ENCODE results near the gene LCN12. TPM values are rescaled to one million over a fixed set of nuclear protein-coding genes. Genes with fewer than 3 reads are reported as not detected.
A peak's percentile ranks its signal among the peaks of the same experiment; 100 is the strongest.

LCN12 gene
- total RNA-seq, 2 experiments from 2014 or later, result 0.68 to 1.2 TPM

GRCh38 chr9:136991993-136992818 lies 40.1 kb downstream of the LCN12 start, which contains the start of gene PAXX:
TSS of gene PAXX (plus strand) at chr9:136992422. CDS start at chr9:136992444, 22 bp downstream.
- H3K27me3 Mint-ChIP-seq, result peaks cover 9% of the 10 kb centered on the region
- CTCF ChIA-PET, result interaction anchor here (0.7 to 4.7 kb wide), 20 partner anchors 9 to 204 kb away, joined by 3 to 32 read pairs (median 5); partner anchors contain the start of genes ABCA2, AJM1, FBXW5 and LCNL1
- H3K36me3 Mint-ChIP-seq, result peaks cover 2% of the 10 kb centered on the region
- peak within 1 kb of the TSS; percentile 82 for H3K27ac Mint-ChIP-seq
- H3K4me3 Mint-ChIP-seq, result peak within 1 kb of the TSS; percentile 84
- H3K4me1 Mint-ChIP-seq, result peaks cover 32% of the 10 kb centered on the region
- H3K9me3 Mint-ChIP-seq (ENCODE audit: low read depth), result no peaks in the 10 kb centered on the region
- ATAC-seq (peak; percentile 88), DNase-seq (peak; percentile 96)

DNA sequence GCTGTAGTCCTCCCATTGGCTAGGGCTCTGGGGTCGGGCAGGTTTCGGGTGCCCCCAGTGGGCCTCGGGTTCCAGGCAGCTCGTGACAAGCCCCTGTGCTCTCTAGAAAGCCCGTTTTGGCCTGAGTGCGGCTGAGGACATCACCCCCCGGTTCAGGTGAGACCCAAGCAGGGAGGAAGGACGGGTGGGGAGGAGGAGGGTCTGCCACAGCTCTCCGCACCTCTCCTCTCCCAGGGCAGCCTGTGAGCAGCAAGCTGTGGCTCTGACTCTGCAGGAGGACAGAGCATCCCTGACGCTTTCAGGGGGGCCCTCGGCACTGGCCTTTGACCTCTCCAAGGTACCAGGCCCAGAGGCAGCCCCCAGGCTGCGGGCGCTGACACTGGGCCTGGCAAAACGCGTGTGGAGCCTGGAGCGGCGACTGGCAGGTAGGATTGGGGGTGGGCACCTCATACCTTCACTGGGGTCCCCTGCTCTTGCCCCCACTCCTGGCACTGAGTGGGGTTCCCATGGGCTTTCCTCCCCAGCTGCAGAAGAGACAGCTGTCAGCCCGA lies 40.8 kb downstream of the LCN12 start:
- Mint-ChIP-seq H3K27me3 (peaks cover 3% of the 10 kb centered on the region), H3K36me3 (peaks cover 2% of the 10 kb centered on the region), H3K4me1 (peaks cover 39% of the 10 kb centered on the region), H3K4me3 (peak overlapping the region; percentile 84), H3K9me3 (ENCODE audit: low read depth) (no peaks in the 10 kb centered on the region), H3K27ac (peak overlapping the region; percentile 82)
- DNase-seq (no peak), ATAC-seq (peak; percentile 3)
- CTCF ChIA-PET, result interaction anchor here (0.7 to 4.7 kb wide), 20 partner anchors 8 to 205 kb away, joined by 3 to 32 read pairs (median 5); partner anchors contain the start of genes ABCA2, AJM1, FBXW5 and LCNL1

GRCh38 chr9:136994180-136994887 lies 42.3 kb downstream of the LCN12 start:
- Mint-ChIP-seq H3K4me1 (peaks cover 52% of the 10 kb centered on the region), H3K27me3 (peaks cover 2% of the 10 kb centered on the region), H3K27ac (no peak overlapping the region), H3K9me3 (ENCODE audit: low read depth) (no peaks in the 10 kb centered on the region), H3K36me3 (peaks cover 2% of the 10 kb centered on the region), H3K4me3 (no peak overlapping the region)
- ATAC-seq (no peak), DNase-seq (no peak)
- CTCF ChIA-PET, result interaction anchor here (3.7 to 4.7 kb wide), 4 partner anchors 19 to 46 kb away, joined by 19 to 32 read pairs (median 25); partner anchors contain the start of gene ABCA2

GRCh38 chr9:136994888-136995230 lies 42.8 kb downstream of the LCN12 start:
- Mint-ChIP-seq H3K4me1 (peaks cover 57% of the 10 kb centered on the region), H3K36me3 (peaks cover 2% of the 10 kb centered on the region)
- CTCF ChIA-PET, result interaction anchor here (1.6 to 14.3 kb wide), 4 partner anchors 19 to 148 kb away, joined by 4 to 234 read pairs (median 20); partner anchors contain the start of genes ABCA2 and FUT7

GRCh38 chr9:136995362-136995761 lies 43.3 kb downstream of the LCN12 start:
- Mint-ChIP-seq H3K9me3 (ENCODE audit: low read depth) (no peaks in the 10 kb centered on the region), H3K27ac (no peak overlapping the region), H3K36me3 (peaks cover 2% of the 10 kb centered on the region), H3K27me3 (no peaks in the 10 kb centered on the region), H3K4me3 (no peak overlapping the region), H3K4me1 (peaks cover 62% of the 10 kb centered on the region)
- ATAC-seq, result no peak
- DNase-seq, result no peak
- CTCF ChIA-PET, result interaction anchor here (0.8 to 14.3 kb wide), 8 partner anchors 13 to 149 kb away, joined by 3 to 234 read pairs (median 4); partner anchors contain the start of genes ABCA2, C8G and FUT7

More at GRCh38 chr9:136994888-136995230, 42.8 kb downstream of the LCN12 start:
- Mint-ChIP-seq H3K9me3 (ENCODE audit: low read depth) (no peaks in the 10 kb centered on the region), H3K4me3 (no peak overlapping the region), H3K27me3 (peaks cover 2% of the 10 kb centered on the region), H3K27ac (no peak overlapping the region)
- no peak for ATAC-seq
- no peak for DNase-seq

DNA sequence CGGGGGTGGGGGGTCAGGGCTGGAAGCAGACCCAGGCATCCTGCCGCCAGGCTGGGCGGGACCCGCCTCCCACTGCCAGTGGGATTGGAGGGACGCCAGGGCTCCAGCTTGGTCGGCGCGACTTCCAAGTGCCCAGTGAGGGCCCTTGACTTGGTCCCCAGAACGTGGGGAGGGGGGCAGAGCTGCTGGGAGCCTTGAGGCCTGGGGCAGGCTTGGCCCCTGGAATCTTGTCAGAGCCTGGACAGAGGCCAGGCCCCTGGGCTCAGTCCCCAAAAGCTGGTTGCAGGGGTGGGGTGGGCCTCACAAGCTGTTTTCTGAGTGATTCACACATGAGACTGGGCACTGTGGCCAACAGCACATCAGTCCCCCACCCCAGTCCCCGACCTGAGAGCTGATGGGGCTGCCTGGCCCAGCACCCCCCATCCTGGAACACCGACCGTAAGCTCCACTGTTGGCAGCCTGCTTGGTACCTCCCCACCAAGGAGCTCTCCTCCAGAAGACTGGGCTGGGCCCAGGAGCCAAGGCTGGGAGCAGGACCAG lies 43.8 kb downstream of the LCN12 start:
- Mint-ChIP-seq H3K27me3 (peaks cover 2% of the 10 kb centered on the region), H3K4me1 (peaks cover 66% of the 10 kb centered on the region), H3K27ac (peak overlapping the region; percentile 82), H3K4me3 (peak overlapping the region; percentile 26), H3K36me3 (peaks cover 2% of the 10 kb centered on the region), H3K9me3 (ENCODE audit: low read depth) (no peaks in the 10 kb centered on the region)
- CTCF ChIA-PET, result interaction anchor here (0.8 to 14.3 kb wide), 13 partner anchors 14 to 208 kb away, joined by 3 to 234 read pairs (median 4); partner anchors contain the start of genes ABCA2, C8G and FUT7
- DNase-seq (no peak), ATAC-seq (no peak)

DNA sequence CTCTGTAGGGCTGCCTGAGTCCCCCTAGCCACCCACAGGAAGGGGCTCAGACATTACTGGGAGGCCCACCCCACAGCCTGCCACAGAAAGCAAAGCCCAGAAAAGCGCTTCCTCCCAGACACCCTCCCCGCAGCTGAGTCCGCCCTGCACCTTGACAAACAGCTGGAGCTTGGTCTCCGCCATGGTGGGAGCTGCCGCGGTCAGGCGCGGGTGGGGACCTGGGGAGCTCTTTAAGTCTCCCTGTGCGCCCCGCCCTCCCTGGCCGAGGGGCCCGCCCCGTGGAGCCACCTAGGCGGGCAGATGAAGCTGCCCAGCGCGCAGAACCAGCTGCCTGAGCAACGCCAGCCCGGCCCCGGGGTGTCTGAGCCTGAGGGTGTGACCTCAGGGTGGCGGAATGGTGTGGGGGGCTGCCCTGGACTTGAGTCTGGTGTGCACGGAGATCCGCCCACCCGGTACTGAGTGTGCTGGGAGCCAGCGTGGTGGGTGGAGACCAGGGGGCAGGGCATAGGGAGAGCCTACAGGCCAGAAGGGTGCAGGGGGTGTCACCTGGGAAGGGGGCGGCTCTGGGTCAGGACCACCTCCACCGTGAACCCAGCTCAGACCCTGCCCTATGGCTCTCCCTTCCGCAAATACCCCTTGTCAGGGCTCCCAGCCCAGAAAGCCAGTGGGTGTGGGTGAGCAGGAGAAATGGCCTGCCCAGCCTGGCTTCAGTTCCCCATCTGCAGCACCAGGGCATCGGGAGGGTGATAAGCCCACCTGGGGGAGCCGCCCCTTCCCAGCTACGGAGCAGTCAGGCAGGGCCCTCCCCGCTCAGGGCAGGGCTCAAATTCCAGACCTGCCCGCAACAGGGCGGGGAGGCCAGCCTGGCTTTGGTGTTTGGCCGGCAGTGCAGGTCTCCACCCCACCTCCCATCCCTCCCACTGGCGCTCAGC lies 44.6 kb downstream of the LCN12 start, which contains the start of gene CLIC3:
Gene CLIC3 (minus strand): TSS at position 208 of the 932 bp plus-strand sequence. CDS start 25 bp downstream, at position 183.
- peak within 1 kb of the TSS; percentile 88 for H3K27ac Mint-ChIP-seq
- H3K27me3 Mint-ChIP-seq, result peaks cover 2% of the 10 kb centered on the region
- CTCF ChIA-PET, result interaction anchor here (0.8 to 14.3 kb wide), 14 partner anchors 15 to 209 kb away, joined by 3 to 234 read pairs (median 4); partner anchors contain the start of genes ABCA2, C8G and FUT7
- H3K4me1 Mint-ChIP-seq, result peaks cover 64% of the 10 kb centered on the region
- peaks cover 2% of the 10 kb centered on the region for H3K36me3 Mint-ChIP-seq
- ATAC-seq, result peak; percentile 5
- DNase-seq, result peak; percentile 78
- no peaks in the 10 kb centered on the region for H3K9me3 Mint-ChIP-seq (ENCODE audit: low read depth)
- H3K4me3 Mint-ChIP-seq, result peak within 1 kb of the TSS; percentile 26

DNA sequence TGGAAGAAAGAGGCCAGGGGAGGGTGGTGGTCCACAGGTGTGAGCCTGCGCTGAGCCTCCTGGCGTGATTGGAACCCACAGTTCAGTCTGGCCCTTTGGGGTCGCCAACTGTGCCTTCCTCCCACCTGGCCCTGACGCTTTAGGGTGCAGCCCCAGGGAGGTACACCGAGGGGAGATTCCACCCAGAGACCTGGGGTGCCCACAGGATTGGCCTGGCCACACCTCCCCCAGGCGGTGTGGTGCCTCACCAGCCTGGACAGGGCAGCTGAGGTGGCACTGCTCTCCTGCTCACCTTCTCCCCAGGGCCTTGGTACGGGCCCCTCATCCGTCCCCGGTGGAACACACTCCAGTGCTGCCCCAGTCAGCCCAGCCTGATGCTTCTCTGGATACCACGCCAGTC lies 45.3 kb downstream of the LCN12 start:
- DNase-seq, result no peak
- Mint-ChIP-seq H3K9me3 (ENCODE audit: low read depth) (no peaks in the 10 kb centered on the region), H3K36me3 (peaks cover 2% of the 10 kb centered on the region), H3K4me1 (peaks cover 63% of the 10 kb centered on the region), H3K4me3 (peak overlapping the region; percentile 15), H3K27ac (peak overlapping the region; percentile 88), H3K27me3 (peaks cover 5% of the 10 kb centered on the region)
- ATAC-seq, result no peak
- CTCF ChIA-PET, result interaction anchor here (1.5 to 14.3 kb wide), 4 partner anchors 34 to 52 kb away, joined by 5 to 234 read pairs (median 16); partner anchors contain the start of genes ABCA2, C8G and FUT7

DNA sequence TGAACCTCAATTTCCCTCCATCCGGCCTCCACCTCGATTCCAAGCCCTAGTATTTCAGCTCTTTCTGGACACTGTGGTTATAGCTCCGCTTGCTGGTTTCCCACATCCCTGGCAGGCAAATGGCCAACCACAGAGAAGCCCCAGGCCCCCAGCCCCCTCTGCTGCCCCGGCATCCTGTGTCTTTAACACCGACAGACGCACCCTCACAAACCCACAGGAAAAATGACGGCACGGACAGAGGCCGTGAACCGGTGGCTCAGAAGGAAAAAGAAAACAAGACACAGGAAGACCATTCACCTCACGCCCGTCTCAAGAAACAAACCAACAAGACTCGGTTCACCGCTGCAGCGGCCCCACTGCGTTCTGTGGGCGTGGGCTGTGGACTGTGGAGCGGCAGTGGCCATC lies 45.8 kb downstream of the LCN12 start:
- ATAC-seq (no peak), DNase-seq (peak; percentile 76)
- Mint-ChIP-seq H3K4me3 (peak overlapping the region; percentile 15), H3K4me1 (peaks cover 63% of the 10 kb centered on the region), H3K27me3 (peaks cover 5% of the 10 kb centered on the region), H3K36me3 (peaks cover 2% of the 10 kb centered on the region), H3K27ac (peak overlapping the region; percentile 88), H3K9me3 (ENCODE audit: low read depth) (no peaks in the 10 kb centered on the region)
- CTCF ChIA-PET, result interaction anchor here (4.7 to 14.3 kb wide), 2 partner anchors 34 to 50 kb away, joined by 25 to 234 read pairs; partner anchors contain the start of genes ABCA2 and FUT7

DNA sequence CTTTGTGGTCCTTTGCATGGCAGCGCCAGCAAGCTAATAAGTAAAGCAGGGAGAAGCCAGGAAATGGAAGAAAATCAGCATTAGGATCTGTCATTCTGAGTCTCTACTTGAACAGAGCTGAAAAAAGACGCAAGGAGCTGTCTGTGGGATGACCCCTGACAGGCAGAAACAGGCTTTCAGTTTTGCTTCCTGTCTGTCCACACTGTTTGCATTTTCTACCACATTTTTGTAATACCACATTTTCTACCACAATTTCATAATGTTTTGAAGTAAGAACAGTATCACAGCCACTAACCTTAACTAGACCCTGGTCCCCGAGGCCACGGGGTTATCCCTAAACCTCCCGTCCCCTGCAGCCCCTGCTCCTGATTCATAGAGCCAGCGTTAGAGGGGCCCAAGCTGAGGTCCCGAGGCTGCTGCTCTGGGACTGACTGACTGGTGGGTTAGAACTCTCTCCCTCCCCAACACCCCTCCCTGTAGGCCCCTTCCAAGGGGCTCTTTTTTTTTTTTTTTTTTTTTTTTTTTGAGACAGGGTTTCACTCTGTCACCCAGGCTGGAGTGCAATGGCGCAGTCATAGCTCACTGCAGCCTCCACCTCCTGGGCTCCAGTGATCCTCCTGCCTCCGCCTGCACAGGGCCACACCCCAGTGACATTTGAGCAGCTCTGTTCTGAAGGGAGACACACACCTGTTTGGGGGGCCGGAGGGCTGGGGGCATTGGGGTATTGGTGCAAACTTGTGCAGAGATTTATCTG lies 48.3 kb downstream of the LCN12 start:
- no peaks in the 10 kb centered on the region for H3K9me3 Mint-ChIP-seq (ENCODE audit: low read depth)
- peak; percentile 66 for ATAC-seq
- peak; percentile 74 for DNase-seq
- H3K36me3 Mint-ChIP-seq, result no peaks in the 10 kb centered on the region
- CTCF ChIA-PET, result interaction anchor here (0.8 to 14.3 kb wide), 15 partner anchors 8 to 250 kb away, joined by 3 to 234 read pairs (median 3); partner anchors contain the start of genes ABCA2, AJM1, C8G and FUT7
- H3K27ac Mint-ChIP-seq, result peak overlapping the region; percentile 86
- peaks cover 5% of the 10 kb centered on the region for H3K27me3 Mint-ChIP-seq
- H3K4me3 Mint-ChIP-seq, result peak overlapping the region; percentile 59
- H3K4me1 Mint-ChIP-seq, result peaks cover 60% of the 10 kb centered on the region

All from activated CD8-positive, alpha-beta memory T cell treated with anti-CD3 and anti-CD28 coated beads, Interleukin-2, amount 10 ng/mL, durations not matched to agents 7 days and 5 days (primary cell).